GM19099 (cell line): ENCODE data around the gene CLSTN2.

Experiments
- POLR2A ChIP-seq: IDR thresholded peaks from 3 replicates; pipeline ENCODE4 v1.6.1; 2011; ENCODE audit warnings: low read depth; ENCODE audit not compliant: insufficient read length; ENCODE audit errors: extremely low read depth

CLSTN2 gene

DNA sequence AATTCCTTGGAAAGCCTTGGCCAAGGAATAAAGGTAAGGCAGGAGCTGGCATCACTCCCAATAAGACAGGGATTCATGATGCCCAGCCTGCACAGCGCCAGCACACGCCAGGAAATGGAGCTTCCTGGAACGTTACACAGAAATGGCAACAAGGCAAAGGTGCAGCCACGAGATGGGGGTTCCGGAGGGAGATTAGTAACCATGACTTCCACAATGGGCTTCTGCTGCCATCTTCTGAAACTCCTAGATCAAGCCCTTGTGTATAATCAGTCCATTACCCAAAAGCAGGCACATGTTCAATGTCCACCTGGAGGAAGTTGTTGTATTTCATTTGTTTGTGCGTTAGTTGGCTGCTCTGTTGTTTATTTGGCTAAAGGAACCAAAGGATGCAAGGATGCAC is 611.7 kb downstream of the CLSTN2 start:
- TF ChIP-seq POLR2A = no peak

DNA sequence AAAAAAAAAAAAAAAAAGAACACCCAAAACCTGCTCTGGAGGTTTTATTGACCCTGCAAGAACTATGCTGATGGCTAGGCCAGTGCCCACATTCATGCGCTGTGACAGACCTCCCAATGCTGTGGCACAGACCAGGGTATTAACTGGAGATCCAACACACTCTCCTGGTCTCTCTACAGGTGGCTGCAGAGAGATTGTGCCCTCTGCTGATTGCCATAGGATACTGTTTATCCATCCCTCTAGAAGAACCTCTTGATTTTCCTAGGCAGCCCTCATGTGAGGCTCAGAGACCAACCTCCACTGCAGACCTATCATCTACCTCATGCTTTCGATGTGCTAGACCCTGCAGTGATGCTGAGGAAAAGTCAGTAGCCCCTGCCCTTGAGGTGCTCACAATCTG is 617.4 kb downstream of the CLSTN2 start:
- TF ChIP-seq POLR2A = no peak

- TF ChIP-seq POLR2A = no peak
These were observed 617.9 kb downstream of the CLSTN2 start for GRCh38 chr3:140552898-140553297.

GRCh38 chr3:140553591-140553990 is 618.6 kb downstream of the CLSTN2 start:
- no peak for TF ChIP-seq POLR2A

DNA sequence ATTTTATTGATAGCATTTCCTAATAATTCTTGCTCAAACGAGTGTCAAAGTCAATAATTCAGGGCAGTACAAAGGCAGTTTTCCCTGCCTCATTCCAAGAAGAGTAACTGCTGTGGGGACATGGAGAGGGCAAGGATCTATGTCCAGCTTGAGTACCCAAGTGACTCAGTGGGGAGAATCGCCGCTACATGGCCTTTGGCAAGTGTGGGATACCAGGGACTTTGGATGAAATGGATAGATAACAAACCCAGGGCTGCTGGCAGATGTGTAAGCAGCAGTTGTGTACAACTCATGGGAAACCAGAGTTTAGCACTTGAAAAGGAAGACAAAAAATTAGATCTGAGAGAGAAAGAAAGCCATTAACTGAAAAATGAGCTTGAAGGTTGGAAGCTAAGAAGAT is 620.7 kb downstream of the CLSTN2 start:
- TF ChIP-seq POLR2A = no peak

- no peak for TF ChIP-seq POLR2A
These were observed 622.5 kb downstream of the CLSTN2 start for GRCh38 chr3:140557476-140557875.

- TF ChIP-seq POLR2A = no peak
These were observed 624.6 kb downstream of the CLSTN2 start for GRCh38 chr3:140559546-140559945.

DNA sequence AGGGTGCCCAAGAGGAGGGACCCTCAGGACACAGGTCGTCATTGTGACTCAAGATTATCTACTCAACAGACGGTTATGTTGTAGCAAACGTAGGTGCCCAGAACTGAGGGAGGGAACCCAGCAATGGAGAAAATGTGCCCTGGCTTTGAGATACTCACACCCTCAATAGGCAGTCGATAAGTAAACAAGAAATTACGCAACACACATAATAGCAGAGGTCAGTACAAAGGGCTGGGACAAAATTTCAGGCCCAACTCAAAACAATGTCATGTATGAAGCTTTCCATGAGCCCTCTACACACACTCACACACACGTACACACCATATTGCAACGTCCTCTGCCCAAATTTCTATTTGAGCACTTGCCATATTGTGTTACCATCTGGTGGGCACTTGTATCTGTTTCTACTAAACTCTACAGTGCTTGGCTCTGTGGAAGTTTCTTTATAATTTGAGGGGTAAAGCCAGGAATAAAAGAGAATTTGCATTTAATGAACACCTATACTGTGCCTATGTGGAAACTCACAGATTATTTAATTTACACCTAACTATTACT is 628.3 kb downstream of the CLSTN2 start:
- TF ChIP-seq POLR2A = no peak

GRCh38 chr3:140568131-140568530 is 633.1 kb downstream of the CLSTN2 start:
- no peak for TF ChIP-seq POLR2A

DNA sequence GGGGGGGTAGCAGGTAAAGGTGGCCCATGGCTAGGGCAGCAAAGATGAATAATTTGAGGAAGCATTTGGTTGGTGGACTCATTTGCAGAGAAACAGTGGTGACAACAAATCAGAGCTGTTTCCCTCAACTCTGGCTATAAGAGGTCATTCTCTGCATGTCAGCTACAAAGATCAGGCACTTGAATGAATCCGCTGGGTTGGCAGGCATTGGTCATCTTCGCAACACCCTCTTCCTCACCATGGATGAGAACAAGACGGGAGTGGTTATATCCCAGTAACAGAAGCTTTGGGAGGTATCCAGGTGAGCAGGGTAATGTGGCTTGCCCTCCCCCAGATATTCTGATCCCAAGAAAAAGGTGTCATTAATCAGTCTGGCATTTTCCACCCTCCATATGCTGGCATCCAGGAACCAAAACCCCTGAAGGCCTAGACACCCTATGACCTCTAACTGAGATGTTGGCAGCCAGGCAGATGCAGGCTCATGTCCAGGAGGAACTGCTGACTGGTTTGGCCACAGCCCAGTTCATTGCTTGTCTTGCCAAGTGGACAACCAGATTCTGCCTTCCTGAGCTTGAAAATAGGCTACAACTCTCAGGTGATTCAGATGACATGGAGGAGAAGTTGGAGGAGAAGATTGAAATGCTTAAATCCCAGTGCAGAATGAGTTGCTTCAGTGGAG is 634.0 kb downstream of the CLSTN2 start:
- no peak for TF ChIP-seq POLR2A

- TF ChIP-seq POLR2A = no peak
These were observed 635.6 kb downstream of the CLSTN2 start for GRCh38 chr3:140570602-140571001.

DNA sequence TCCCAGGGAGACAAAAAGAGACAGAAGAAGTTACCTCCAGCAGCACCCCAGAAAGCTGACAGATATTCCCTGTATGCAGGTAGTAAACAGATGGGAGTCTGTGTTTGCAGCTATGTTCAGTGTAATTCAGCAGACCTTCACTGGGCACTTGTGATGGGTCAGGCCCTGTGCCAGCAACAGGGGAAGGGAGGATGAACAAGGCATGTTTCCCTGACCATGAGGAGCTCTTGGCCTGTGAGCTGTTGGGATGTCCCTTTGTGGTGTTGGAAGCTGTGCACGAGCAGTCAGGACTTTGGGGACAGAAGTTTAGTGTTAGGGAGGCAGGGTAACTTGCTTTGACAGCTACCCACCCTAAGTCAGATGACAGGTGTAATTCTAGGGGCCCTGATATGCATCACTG is 636.9 kb downstream of the CLSTN2 start:
- TF ChIP-seq POLR2A = no peak

DNA sequence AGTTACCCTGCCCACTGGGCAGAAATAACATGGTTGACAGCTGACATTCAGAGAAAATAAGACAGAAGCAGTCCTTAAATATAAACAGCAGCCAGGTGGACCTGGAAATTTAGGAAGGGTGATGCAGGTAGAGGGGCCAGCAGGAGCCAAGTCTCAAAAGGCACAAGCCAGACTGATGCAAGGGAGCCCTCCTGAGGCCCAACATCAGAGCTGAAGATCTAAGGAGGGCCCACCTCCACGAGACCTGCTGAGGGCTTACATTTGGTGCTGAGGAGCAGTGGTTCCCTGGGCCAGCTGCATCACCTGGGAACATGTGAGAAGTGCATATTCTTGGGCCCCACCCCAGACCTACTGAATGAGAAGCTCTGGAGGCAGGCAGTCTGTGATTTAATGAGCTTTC is 637.3 kb downstream of the CLSTN2 start:
- TF ChIP-seq POLR2A = no peak

DNA sequence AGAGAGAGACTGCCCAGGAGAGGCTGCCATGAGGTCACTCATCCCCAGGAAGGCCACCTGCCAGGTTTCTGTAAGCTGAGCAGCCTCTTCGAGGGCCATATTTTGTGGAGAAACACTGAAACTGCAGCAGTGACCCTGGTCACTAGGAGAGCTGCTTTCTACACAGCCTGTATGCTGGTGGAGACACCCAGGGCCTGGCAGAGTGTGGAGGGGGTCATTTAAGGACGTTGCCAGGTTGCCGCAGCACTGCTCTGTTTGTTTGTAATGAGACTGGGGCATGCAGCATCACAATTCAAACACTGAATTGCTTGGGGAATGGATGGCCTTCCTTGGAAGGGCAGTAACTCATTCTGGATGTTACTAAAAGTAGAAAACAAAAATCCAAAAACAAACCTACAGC is 638.0 kb downstream of the CLSTN2 start:
- no peak for TF ChIP-seq POLR2A

- no peak for TF ChIP-seq POLR2A
These were observed 639.4 kb downstream of the CLSTN2 start for GRCh38 chr3:140574375-140574774.

- no peak for TF ChIP-seq POLR2A
These were observed 641.5 kb downstream of the CLSTN2 start for GRCh38 chr3:140576449-140576848.

DNA sequence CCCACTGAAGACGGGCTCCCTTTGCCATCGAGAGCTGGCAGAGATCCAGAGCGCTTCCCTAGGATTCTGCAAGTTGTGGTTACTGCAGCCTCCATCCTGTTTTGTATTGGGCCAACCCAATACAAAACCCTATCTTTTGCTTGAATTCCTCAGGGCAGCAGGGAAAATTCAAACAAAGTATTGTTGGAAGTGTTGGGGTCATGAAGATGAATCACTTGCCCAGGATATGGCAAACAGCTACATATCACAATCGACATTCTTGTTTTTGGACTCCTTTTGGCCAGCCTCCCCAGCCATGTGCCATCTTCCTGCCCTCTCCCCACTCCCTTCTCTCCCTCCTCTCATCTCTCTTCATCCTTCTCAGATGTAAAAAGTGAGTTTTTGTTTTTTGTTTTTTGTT is 642.9 kb downstream of the CLSTN2 start:
- no peak for TF ChIP-seq POLR2A
